ENCODE data around the gene ICAM5. TPM values are rescaled to one million over a fixed set of nuclear protein-coding genes. Genes with fewer than 3 reads are reported as not detected.

The ICAM5 gene
- total RNA-seq, 1 experiment from 2014 or later, result 53.9 TPM

DNA sequence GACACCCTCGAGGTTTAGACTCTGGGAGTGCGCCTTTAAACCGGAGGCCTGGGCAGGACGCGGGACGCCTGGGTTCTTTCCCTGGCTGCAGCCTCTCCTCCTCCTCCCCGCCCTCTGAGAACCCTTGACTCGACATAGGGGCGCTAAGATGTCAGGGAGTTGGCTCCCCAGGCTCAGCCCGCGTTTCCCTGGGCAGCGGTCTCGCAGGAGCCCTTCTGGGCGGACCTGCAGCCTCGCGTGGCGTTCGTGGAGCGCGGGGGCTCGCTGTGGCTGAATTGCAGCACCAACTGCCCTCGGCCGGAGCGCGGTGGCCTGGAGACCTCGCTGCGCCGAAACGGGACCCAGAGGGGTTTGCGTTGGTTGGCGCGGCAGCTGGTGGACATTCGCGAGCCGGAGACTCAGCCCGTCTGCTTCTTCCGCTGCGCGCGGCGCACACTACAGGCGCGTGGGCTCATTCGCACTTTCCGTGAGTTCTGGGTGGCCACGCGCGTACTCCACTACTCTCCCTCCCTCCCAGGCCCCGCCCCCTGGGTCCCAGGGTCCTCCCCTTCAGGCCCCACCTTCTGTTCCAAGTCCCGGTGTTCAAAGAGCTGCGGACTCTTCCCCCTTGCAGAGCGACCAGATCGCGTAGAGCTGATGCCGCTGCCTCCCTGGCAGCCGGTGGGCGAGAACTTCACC lies 1.3 kb downstream of the ICAM5 start (continued):
- TF ChIP-seq, protein P1, sequence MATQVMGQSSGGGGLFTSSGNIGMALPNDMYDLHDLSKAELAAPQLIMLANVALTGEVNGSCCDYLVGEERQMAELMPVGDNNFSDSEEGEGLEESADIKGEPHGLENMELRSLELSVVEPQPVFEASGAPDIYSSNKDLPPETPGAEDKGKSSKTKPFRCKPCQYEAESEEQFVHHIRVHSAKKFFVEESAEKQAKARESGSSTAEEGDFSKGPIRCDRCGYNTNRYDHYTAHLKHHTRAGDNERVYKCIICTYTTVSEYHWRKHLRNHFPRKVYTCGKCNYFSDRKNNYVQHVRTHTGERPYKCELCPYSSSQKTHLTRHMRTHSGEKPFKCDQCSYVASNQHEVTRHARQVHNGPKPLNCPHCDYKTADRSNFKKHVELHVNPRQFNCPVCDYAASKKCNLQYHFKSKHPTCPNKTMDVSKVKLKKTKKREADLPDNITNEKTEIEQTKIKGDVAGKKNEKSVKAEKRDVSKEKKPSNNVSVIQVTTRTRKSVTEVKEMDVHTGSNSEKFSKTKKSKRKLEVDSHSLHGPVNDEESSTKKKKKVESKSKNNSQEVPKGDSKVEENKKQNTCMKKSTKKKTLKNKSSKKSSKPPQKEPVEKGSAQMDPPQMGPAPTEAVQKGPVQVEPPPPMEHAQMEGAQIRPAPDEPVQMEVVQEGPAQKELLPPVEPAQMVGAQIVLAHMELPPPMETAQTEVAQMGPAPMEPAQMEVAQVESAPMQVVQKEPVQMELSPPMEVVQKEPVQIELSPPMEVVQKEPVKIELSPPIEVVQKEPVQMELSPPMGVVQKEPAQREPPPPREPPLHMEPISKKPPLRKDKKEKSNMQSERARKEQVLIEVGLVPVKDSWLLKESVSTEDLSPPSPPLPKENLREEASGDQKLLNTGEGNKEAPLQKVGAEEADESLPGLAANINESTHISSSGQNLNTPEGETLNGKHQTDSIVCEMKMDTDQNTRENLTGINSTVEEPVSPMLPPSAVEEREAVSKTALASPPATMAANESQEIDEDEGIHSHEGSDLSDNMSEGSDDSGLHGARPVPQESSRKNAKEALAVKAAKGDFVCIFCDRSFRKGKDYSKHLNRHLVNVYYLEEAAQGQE (IDR thresholded peaks at IDR 0.05; ENCODE audit: low read depth), result no peak
- TF ChIP-seq EZH2phosphoT487 (IDR thresholded peaks at IDR 0.05; ENCODE audit: borderline replicate concordance), result no peak
- TF ChIP-seq SIN3A (IDR thresholded peaks at IDR 0.05; ENCODE audit: low read depth), result peak; percentile 71; the same call in 1 of the 2 replicates
- no peak for TF ChIP-seq POLR2A (IDR thresholded peaks at IDR 0.05; ENCODE audit: borderline replicate concordance, extremely low read depth, insufficient read depth, insufficient read length)
- no peak for TF ChIP-seq JUND (IDR thresholded peaks at IDR 0.05)
- no peak for TF ChIP-seq EGR1 (IDR thresholded peaks at IDR 0.05; ENCODE audit: low read depth)
- TF ChIP-seq CBX3 (IDR thresholded peaks at IDR 0.05; ENCODE audit: low read depth), result no peak
- TF ChIP-seq ZNF274 (IDR thresholded peaks at IDR 0.05; ENCODE audit: low read depth, low read length), result no peak
- no peak for TF ChIP-seq SRF (IDR thresholded peaks at IDR 0.05; ENCODE audit: low read depth)
- no peak for TF ChIP-seq EZH2 (IDR thresholded peaks at IDR 0.05)
- no peak for TF ChIP-seq ZFX (IDR thresholded peaks at IDR 0.05)
- no peak for TF ChIP-seq ELF1 (IDR thresholded peaks at IDR 0.05; ENCODE audit: borderline replicate concordance, low read depth)
- TF ChIP-seq RAD21 (IDR thresholded peaks at IDR 0.05; ENCODE audit: low read depth), result no peak
- TF ChIP-seq SP1 (IDR thresholded peaks at IDR 0.05; ENCODE audit: low read depth), result no peak
- TF ChIP-seq, protein P2, sequence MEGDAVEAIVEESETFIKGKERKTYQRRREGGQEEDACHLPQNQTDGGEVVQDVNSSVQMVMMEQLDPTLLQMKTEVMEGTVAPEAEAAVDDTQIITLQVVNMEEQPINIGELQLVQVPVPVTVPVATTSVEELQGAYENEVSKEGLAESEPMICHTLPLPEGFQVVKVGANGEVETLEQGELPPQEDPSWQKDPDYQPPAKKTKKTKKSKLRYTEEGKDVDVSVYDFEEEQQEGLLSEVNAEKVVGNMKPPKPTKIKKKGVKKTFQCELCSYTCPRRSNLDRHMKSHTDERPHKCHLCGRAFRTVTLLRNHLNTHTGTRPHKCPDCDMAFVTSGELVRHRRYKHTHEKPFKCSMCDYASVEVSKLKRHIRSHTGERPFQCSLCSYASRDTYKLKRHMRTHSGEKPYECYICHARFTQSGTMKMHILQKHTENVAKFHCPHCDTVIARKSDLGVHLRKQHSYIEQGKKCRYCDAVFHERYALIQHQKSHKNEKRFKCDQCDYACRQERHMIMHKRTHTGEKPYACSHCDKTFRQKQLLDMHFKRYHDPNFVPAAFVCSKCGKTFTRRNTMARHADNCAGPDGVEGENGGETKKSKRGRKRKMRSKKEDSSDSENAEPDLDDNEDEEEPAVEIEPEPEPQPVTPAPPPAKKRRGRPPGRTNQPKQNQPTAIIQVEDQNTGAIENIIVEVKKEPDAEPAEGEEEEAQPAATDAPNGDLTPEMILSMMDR (IDR thresholded peaks at IDR 0.05 in 2 of 3, conservative IDR thresholded peaks at IDR 0.05 in 1 of 3; ENCODE audit: borderline replicate concordance in 1 of 3, insufficient read depth in 1 of 3, low read depth in 2 of 3, low read length in 2 of 3), result no peak
- no peak for TF ChIP-seq CEBPB (IDR thresholded peaks at IDR 0.05; ENCODE audit: low read depth)
- TF ChIP-seq YY1 (IDR thresholded peaks at IDR 0.05; ENCODE audit: extremely low read depth, insufficient replicate concordance, low read depth, low read length), result no peak

Measured in HCT116 (cell line).